K562 (cell line): Measurements from ENCODE around the gene SKIC2. TPM values are rescaled to one million over a fixed set of nuclear protein-coding genes. Genes with fewer than 3 reads are reported as not detected.

Experiments
- MBD2 ChIP-seq: sonication (generic); IDR thresholded peaks from 2 replicates; pipeline ENCODE4 v1.6.1; 2016; ENCODE audit warnings: low read depth, borderline replicate concordance
- NR1H2 ChIP-seq: sonication (generic); formaldehyde crosslinking; IDR thresholded peaks from 2 replicates; pipeline ENCODE4 v1.4.0; 2020; ENCODE audit warnings: mild to moderate bottlenecking, missing genetic modification reagents
- PTBP1 ChIP-seq: fragments of 200-400 bp; formaldehyde crosslinking; IDR thresholded peaks from 2 replicates; pipeline ENCODE4 v1.6.1; 2017; ENCODE audit warnings: low read depth, low read length
- STAG1 ChIP-seq: sonication (generic); formaldehyde crosslinking; IDR thresholded peaks from 2 replicates; pipeline ENCODE4 v1.5.0; 2020; ENCODE audit warnings: missing genetic modification reagents, borderline replicate concordance
- TARDBP ChIP-seq: fragments of 450-650 bp; IDR thresholded peaks from 2 replicates; pipeline ENCODE4 v1.6.1; 2016
- U2AF1 ChIP-seq: fragments of 200-400 bp; formaldehyde crosslinking; optimal IDR thresholded peaks from 2 replicates; pipeline ENCODE3; 2017; ENCODE audit warnings: mild to moderate bottlenecking, low read depth, low read length, moderate library complexity
- ZNF311 ChIP-seq: fragments of 250-450 bp; sonication (Bioruptor Pico); IDR thresholded peaks from 2 replicates; pipeline ENCODE4 v1.4.0; 2020; ENCODE audit warnings: mild to moderate bottlenecking, moderate library complexity
- polyA plus RNA-seq, 8 experiments: library from polyadenylated mRNA; depleted of rRNA in 4 of 8; stranded (reverse) in 5 of 8; unstranded in 3 of 8; fragments of >200 nt; fragmentation: Nextera tagmentation in 2 of 8; fragmentation: Illumina TruSeq in 1 of 8; extraction: Ambion mirVana in 2 of 8; extraction: Trizol in 1 of 8; gene quantifications; 2 replicates each; pipeline versions ENCODE4 v1.2.1 to v1.2.3, GENCODE V29; 2011 to 2014; ENCODE audit warnings: inconsistent platforms in 1 of 8, missing spikeins in 1 of 8
- total RNA-seq, 7 experiments: library from RNA; depleted of rRNA in 6 of 7; stranded (reverse); fragments of >200 nt in 6 of 7; fragmentation: Illumina TruSeq in 2 of 7; extraction: Trizol in 2 of 7; gene quantifications; 2 replicates each; pipeline versions ENCODE4 v1.2.1 to v1.2.3, GENCODE V29; 2011 to 2021; ENCODE audit warnings: low replicate concordance in 1 of 7
- TF ChIP-seq, protein P1 (sequence below): fragments of 250-450 bp; sonication (Bioruptor Pico); IDR thresholded peaks from 2 replicates; pipeline ENCODE4 v1.5.0; 2021; ENCODE audit warnings: mild to moderate bottlenecking, moderate library complexity
- TF ChIP-seq, protein P2 (sequence below): sonication (generic); formaldehyde crosslinking; IDR thresholded peaks from 2 replicates; pipeline ENCODE4 v1.8.1; 2023; ENCODE audit warnings: mild to moderate bottlenecking, missing genetic modification reagents
- TF ChIP-seq, protein P3 (sequence below): fragments of 250-450 bp; sonication (Bioruptor Pico); IDR thresholded peaks from 2 replicates; pipeline ENCODE4 v1.8.0; 2021; ENCODE audit warnings: moderate library complexity, mild to moderate bottlenecking, inconsistent platforms
- TF ChIP-seq, protein P4 (sequence below): fragments of 150-350 bp; conservative IDR thresholded peaks from 2 replicates; pipeline ENCODE4 v1.6.1; 2014; ENCODE audit warnings: low read length
- TF ChIP-seq, protein P5 (sequence below): fragments of 250-450 bp; sonication (Bioruptor Pico); IDR thresholded peaks from 2 replicates; pipeline ENCODE4 v1.5.0; 2021; ENCODE audit warnings: mild to moderate bottlenecking, borderline replicate concordance
- TF ChIP-seq, protein P6 (sequence below): sonication (generic); formaldehyde crosslinking; IDR thresholded peaks from 2 replicates; pipeline ENCODE4 v1.4.0; 2020; ENCODE audit warnings: mild to moderate bottlenecking, missing genetic modification reagents

SKIC2 gene
- total and polyA plus RNA-seq, 9 of the 15 experiments (the other 6 are each of a cell fraction or from before 2014, with no cell fraction given) = 3.3 to 94.6 (median 38.8) TPM

DNA sequence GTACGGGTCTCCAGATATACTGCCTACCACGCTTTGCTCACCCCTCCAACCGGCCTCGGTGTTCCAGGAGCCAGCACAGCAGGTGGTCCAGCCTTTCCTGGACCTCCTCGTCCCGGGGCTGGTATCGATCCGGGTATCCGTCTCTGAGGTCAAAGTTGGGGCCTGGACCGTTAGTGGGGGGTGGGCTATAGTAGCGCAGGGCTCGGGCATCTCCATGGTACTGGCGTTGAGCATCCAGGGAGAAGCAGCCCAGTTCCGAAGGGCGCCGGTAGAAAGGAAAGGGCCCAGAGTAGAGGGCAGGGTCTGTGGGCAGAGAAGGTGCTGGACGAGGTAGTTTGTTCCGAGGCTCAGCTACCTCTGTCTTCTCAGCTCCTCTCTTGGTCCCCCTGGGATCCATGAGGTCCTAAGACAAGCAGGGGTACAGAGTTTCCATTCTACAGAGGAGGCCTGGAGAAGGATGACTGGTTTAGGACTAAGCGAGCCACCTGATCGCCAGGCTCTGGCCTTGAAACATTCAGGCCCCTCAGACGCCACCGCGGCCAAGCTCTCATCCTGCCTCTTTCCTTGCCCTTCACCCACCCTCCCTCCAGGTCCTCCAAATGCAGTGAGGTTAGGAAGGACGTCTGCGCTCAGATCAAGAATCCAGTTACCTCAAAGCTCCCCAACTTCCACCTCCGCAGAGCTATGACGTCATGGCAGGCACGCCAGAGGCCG, 12.5 kb downstream of the SKIC2 start (continued):
- TF ChIP-seq, protein P1, sequence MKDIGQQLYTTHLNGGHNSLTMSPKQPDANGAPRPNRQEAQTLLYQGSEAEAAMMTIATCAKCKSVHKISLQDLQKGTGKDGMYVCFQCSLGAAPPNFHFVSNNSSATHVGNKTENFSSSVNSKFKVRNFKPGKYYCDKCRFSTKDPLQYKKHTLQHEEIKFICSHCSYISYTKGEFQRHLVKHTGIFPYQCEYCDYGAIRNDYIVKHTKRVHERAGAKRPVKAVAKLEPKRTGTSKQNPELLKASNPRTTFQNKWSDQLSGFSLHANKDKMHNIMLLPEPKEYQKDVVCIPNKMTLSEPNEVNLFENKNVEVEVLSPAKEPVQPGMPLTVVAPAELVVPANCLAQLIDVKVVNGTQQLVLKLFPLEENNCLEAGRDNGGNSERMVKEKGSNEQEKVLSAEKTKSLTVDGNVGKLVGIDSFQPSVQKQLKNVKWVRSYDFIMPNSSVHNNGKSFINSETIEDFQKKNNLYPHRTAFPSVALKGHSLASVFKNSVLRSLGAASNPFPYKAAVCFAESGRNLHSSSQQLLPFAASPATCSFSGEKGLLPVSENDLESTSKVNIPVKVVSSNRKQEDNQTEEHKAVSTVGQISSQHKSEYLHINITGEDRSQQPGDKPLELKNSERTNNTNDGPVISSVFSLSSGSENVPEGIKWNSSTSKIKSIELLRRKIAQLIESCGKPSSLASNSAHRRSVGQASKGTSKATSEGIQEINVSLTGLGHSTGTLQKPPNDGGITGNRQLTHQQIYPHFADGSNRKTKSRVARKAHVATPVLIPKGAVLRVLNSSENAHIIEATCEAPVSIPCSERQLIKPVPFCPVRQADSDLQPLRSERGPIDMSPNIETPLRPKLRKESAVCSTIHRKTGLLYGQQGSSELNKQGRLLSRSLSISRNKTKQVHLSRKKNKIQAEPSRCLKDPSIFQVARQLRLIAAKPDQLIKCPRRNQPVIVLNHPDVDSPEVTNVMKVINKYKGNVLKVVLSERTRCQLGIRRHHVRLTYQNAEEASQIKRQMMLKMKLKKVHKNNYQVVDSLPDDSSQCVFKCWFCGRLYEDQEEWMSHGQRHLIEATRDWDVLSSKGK (CRISPR knock-in tag) = 0 out of 2 replicates have a peak, but pooled peaks have one; percentile 25
- TF ChIP-seq, protein P2, sequence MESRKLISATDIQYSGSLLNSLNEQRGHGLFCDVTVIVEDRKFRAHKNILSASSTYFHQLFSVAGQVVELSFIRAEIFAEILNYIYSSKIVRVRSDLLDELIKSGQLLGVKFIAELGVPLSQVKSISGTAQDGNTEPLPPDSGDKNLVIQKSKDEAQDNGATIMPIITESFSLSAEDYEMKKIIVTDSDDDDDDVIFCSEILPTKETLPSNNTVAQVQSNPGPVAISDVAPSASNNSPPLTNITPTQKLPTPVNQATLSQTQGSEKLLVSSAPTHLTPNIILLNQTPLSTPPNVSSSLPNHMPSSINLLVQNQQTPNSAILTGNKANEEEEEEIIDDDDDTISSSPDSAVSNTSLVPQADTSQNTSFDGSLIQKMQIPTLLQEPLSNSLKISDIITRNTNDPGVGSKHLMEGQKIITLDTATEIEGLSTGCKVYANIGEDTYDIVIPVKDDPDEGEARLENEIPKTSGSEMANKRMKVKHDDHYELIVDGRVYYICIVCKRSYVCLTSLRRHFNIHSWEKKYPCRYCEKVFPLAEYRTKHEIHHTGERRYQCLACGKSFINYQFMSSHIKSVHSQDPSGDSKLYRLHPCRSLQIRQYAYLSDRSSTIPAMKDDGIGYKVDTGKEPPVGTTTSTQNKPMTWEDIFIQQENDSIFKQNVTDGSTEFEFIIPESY (CRISPR knock-in tag) = peak; percentile 78
- TF ChIP-seq U2AF1 (no peak), STAG1 (CRISPR knock-in tag) (no peak), NR1H2 (CRISPR knock-in tag) (peak; percentile 18; the same call in 1 of the 2 replicates), ZNF311 (peak; percentile 86), PTBP1 (peak; percentile 52; the same call in 1 of the 2 replicates), TARDBP (no peak), MBD2 (peak; percentile 48; the same call in 1 of the 2 replicates)
- TF ChIP-seq, protein P3, sequence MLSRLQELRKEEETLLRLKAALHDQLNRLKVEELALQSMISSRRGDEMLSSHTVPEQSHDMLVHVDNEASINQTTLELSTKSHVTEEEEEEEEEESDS = no peak
- TF ChIP-seq, protein P4, sequence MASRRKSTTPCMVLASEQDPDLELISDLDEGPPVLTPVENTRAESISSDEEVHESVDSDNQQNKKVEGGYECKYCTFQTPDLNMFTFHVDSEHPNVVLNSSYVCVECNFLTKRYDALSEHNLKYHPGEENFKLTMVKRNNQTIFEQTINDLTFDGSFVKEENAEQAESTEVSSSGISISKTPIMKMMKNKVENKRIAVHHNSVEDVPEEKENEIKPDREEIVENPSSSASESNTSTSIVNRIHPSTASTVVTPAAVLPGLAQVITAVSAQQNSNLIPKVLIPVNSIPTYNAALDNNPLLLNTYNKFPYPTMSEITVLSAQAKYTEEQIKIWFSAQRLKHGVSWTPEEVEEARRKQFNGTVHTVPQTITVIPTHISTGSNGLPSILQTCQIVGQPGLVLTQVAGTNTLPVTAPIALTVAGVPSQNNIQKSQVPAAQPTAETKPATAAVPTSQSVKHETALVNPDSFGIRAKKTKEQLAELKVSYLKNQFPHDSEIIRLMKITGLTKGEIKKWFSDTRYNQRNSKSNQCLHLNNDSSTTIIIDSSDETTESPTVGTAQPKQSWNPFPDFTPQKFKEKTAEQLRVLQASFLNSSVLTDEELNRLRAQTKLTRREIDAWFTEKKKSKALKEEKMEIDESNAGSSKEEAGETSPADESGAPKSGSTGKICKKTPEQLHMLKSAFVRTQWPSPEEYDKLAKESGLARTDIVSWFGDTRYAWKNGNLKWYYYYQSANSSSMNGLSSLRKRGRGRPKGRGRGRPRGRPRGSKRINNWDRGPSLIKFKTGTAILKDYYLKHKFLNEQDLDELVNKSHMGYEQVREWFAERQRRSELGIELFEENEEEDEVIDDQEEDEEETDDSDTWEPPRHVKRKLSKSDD = no peak
- TF ChIP-seq, protein P5, sequence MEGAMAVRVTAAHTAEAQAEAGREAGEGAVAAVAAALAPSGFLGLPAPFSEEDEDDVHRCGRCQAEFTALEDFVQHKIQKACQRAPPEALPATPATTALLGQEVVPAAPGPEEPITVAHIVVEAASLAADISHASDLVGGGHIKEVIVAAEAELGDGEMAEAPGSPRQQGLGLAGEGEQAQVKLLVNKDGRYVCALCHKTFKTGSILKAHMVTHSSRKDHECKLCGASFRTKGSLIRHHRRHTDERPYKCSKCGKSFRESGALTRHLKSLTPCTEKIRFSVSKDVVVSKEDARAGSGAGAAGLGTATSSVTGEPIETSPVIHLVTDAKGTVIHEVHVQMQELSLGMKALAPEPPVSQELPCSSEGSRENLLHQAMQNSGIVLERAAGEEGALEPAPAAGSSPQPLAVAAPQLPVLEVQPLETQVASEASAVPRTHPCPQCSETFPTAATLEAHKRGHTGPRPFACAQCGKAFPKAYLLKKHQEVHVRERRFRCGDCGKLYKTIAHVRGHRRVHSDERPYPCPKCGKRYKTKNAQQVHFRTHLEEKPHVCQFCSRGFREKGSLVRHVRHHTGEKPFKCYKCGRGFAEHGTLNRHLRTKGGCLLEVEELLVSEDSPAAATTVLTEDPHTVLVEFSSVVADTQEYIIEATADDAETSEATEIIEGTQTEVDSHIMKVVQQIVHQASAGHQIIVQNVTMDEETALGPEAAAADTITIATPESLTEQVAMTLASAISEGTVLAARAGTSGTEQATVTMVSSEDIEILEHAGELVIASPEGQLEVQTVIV (CRISPR knock-in tag) = peak; percentile 64; the same call in 1 of the 2 replicates
- TF ChIP-seq, protein P6, sequence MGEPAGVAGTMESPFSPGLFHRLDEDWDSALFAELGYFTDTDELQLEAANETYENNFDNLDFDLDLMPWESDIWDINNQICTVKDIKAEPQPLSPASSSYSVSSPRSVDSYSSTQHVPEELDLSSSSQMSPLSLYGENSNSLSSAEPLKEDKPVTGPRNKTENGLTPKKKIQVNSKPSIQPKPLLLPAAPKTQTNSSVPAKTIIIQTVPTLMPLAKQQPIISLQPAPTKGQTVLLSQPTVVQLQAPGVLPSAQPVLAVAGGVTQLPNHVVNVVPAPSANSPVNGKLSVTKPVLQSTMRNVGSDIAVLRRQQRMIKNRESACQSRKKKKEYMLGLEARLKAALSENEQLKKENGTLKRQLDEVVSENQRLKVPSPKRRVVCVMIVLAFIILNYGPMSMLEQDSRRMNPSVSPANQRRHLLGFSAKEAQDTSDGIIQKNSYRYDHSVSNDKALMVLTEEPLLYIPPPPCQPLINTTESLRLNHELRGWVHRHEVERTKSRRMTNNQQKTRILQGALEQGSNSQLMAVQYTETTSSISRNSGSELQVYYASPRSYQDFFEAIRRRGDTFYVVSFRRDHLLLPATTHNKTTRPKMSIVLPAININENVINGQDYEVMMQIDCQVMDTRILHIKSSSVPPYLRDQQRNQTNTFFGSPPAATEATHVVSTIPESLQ (CRISPR knock-in tag) = no peak
